HEK293T (cell line): Measurements from ENCODE around the gene NFAM1.

ENCODE experiments used
- ELF4 ChIP-seq: fragments of 450-650 bp; IDR thresholded peaks from 2 replicates; pipeline ENCODE4 v1.6.1; 2017; ENCODE audit warnings: antibody characterized with exemption
- FOXA1 ChIP-seq: fragments of 450-650 bp; IDR thresholded peaks from 2 replicates; pipeline ENCODE4 v1.6.1; 2016; ENCODE audit warnings: mild to moderate bottlenecking
- FOXK2 ChIP-seq: fragments of 450-650 bp; IDR thresholded peaks from 2 replicates; pipeline ENCODE4 v1.6.1; 2016; ENCODE audit warnings: mild to moderate bottlenecking
- FOXM1 ChIP-seq: fragments of 450-650 bp; IDR thresholded peaks from 2 replicates; pipeline ENCODE4 v1.6.1; 2017; ENCODE audit warnings: mild to moderate bottlenecking, borderline replicate concordance

- no peak for TF ChIP-seq ELF4
- TF ChIP-seq FOXM1 = no peak
- no peak for TF ChIP-seq FOXA1
- TF ChIP-seq FOXK2 = no peak
Observed at GRCh38 chr22:42360348-42360747, 71.9 kb downstream of the NFAM1 start.
